ENCODE data around the gene MACROD2. TPM values are rescaled to one million over a fixed set of nuclear protein-coding genes. Genes with fewer than 3 reads are reported as not detected.
"Not testable (repeated sequence)": the region's sequence is repeated elsewhere in the genome, so short reads cannot be mapped to it uniquely, and the experiment has no call there.

MACROD2 gene
- total and polyA plus RNA-seq, 8 donors, result 0.78 to 31.3 (median 10.9) TPM; not detected in 1

DNA sequence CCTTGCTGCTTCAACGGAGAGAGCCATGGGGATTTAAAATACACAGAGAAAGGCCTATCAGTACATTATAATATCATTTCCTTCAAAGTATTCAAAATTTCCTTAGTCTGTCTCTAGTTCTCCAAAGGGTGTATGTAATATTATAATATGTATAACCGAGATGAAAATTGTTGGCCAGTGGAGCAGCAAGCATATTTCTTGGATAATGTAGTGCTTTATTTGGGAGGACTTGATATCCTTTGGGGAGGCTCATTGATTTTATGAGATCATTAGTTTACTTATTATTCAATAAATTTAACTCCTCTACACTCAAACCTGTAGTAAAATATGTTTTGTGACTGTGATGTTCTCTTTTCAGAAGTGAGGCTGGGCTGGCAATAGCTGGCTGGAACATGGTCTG lies 1145.0 kb downstream of the MACROD2 start:
- no peak for TF ChIP-seq POLR2A (IDR thresholded peaks at IDR 0.05)
- no peak for TF ChIP-seq POLR2AphosphoS5 (IDR thresholded peaks at IDR 0.05)
- no peak for TF ChIP-seq EP300 (IDR thresholded peaks at IDR 0.05)
- TF ChIP-seq, protein P1, sequence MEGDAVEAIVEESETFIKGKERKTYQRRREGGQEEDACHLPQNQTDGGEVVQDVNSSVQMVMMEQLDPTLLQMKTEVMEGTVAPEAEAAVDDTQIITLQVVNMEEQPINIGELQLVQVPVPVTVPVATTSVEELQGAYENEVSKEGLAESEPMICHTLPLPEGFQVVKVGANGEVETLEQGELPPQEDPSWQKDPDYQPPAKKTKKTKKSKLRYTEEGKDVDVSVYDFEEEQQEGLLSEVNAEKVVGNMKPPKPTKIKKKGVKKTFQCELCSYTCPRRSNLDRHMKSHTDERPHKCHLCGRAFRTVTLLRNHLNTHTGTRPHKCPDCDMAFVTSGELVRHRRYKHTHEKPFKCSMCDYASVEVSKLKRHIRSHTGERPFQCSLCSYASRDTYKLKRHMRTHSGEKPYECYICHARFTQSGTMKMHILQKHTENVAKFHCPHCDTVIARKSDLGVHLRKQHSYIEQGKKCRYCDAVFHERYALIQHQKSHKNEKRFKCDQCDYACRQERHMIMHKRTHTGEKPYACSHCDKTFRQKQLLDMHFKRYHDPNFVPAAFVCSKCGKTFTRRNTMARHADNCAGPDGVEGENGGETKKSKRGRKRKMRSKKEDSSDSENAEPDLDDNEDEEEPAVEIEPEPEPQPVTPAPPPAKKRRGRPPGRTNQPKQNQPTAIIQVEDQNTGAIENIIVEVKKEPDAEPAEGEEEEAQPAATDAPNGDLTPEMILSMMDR (IDR thresholded peaks at IDR 0.05), result no peak
- Histone ChIP-seq H3K27ac (peak overlapping the region in 1 of 5 donors; percentile 31), H3K9me3 (no peaks in the 10 kb centered on the region), H3K36me3 (no peaks in the 10 kb centered on the region), H3K4me1 (peaks cover 0 to 30% (median 19%) of the 10 kb centered on the region in 4 donors), H3K4me3 (no peak overlapping the region), H3K27me3 (no peaks in the 10 kb centered on the region)
- DNase-seq, result no peak
- 64 to 77% (median 70%) methylated on average over 2 of the region's 2 CpGs for WGBS, 5 donors
- intact Hi-C loops (cut with DNase I; ENCODE audit: low total_unique reads), result no loop called here

DNA sequence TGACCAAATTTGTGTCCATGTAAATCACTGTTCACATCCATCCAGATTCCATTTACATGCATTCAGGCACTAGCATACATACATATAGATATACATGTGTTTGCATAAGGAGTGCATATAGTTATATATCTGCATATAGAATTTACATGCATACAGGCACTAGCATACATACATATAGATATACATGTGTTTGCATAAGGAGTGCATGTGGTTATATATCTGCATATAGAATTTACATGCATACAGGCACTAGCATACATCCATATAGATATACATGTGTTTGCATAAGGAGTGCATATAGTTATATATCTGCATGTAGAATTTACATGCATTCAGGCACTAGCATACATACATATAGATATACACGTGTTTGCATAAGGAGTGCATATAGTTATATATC lies 1145.6 kb downstream of the MACROD2 start:
- DNase-seq; H3K27ac ChIP-seq; H3K4me3 ChIP-seq; H3K36me3 ChIP-seq; intact Hi-C loops (cut with DNase I; ENCODE audit: low total_unique reads); H3K9me3 ChIP-seq; H3K27me3 ChIP-seq: not testable (repeated sequence)
- WGBS, 5 donors, result 65 to 82% (median 67%) methylated on average over 1 of the region's 1 CpG
- H3K4me1 ChIP-seq, result peaks cover 0 to 30% (median 19%) of the 10 kb centered on the region in 4 donors

DNA sequence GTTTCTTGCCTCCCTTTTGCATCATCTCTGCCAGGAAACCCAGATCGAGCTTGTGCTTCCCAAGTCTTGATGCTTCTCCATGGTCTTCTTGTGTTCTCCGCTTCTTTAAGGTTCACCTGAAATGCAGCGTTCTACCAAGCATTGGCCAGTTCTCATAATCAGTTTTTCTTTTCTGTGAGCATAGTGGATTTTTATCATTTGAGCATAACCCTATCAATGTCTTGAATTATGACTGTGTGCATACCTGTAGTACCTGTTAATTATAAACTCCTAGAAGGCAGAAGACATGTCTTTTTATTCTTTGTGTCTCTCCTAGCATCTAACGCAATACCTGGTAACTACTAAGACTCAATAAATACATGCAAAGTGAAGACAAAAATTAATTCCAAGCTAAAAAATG lies 1146.5 kb downstream of the MACROD2 start:
- no peaks in the 10 kb centered on the region for H3K27me3 ChIP-seq
- peak overlapping the region in 2 of 5 donors; percentile 42 to 53 for H3K27ac ChIP-seq
- intact Hi-C loops (cut with DNase I; ENCODE audit: low total_unique reads), result no loop called here
- no peak for TF ChIP-seq POLR2A (IDR thresholded peaks at IDR 0.05)
- no peaks in the 10 kb centered on the region for H3K36me3 ChIP-seq
- no peaks in the 10 kb centered on the region for H3K9me3 ChIP-seq
- no peak for DNase-seq
- H3K4me1 ChIP-seq, result peaks cover 0 to 30% (median 19%) of the 10 kb centered on the region in 4 donors
- 31 to 61% (median 44%) methylated on average over 4 of the region's 4 CpGs for WGBS, 5 donors
- H3K4me3 ChIP-seq, result no peak overlapping the region

DNA sequence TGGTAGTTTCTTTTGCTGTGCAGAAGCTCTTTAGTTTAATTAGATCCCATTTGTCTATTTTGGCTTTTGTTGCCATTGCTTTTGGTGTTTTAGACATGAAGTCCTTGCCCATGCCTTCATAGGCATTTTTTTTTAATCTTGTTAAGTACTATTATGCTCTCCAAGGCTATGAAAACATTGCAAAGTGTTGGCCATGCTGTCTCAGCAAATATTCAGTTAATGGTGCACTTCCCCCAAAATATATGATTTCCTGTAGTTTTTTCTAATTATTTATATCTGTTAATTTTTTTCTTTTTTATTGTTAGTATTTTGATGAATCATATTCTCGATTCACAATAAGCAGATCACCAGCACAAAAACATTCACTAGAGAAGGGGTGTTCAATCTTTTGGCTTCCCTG lies 1148.2 kb downstream of the MACROD2 start:
- H3K36me3 ChIP-seq, result no peaks in the 10 kb centered on the region
- no peak overlapping the region for H3K4me3 ChIP-seq
- no peaks in the 10 kb centered on the region for H3K9me3 ChIP-seq
- DNase-seq, result no peak
- TF ChIP-seq, protein P1 (IDR thresholded peaks at IDR 0.05), result no peak
- TF ChIP-seq EP300 (IDR thresholded peaks at IDR 0.05) (no peak), POLR2AphosphoS5 (IDR thresholded peaks at IDR 0.05) (no peak), POLR2A (IDR thresholded peaks at IDR 0.05) (no peak)
- H3K4me1 ChIP-seq, result peaks cover 0 to 30% (median 19%) of the 10 kb centered on the region in 4 donors
- intact Hi-C loops (cut with DNase I; ENCODE audit: low total_unique reads), result no loop called here
- 86 to 95% (median 90%) methylated on average over 1 of the region's 1 CpG for WGBS, 5 donors
- no peak overlapping the region for H3K27ac ChIP-seq
- no peaks in the 10 kb centered on the region for H3K27me3 ChIP-seq

DNA sequence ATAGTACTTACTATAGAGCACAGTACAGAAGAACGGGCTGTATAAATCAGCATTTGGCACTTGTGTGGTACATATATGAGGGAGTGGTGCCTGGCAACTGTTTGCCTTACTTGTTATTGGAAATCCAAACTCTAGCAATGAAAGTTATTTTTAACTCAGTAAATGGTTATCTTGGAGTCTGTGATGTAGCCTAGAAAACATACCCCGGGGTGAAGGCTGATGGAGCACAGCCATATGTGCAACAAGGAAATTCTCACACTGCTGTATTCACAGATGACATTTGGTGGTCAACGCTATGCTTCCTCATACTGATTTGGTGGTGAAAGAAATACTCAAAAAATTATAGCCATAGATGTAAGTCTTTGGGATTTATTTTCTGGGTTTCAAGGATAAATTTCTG lies 1149.6 kb downstream of the MACROD2 start:
- Histone ChIP-seq H3K4me1 (peaks cover 0 to 24% (median 10%) of the 10 kb centered on the region in 4 donors), H3K4me3 (no peak overlapping the region), H3K27me3 (no peaks in the 10 kb centered on the region), H3K27ac (peak overlapping the region in 1 of 5 donors; percentile 35), H3K9me3 (no peaks in the 10 kb centered on the region), H3K36me3 (no peaks in the 10 kb centered on the region)
- TF ChIP-seq POLR2AphosphoS5 (IDR thresholded peaks at IDR 0.05) (peak in 2 of 3 donors; percentile 18 to 37), EP300 (IDR thresholded peaks at IDR 0.05) (no peak), POLR2A (IDR thresholded peaks at IDR 0.05) (no peak)
- TF ChIP-seq, protein P1 (IDR thresholded peaks at IDR 0.05), result no peak
- WGBS, 5 donors, result 29 to 40% (median 36%) methylated on average over 3 of the region's 3 CpGs
- intact Hi-C loops (cut with DNase I; ENCODE audit: low total_unique reads), result no loop called here
- DNase-seq, result peak; percentile 28 to 49
